HEK293 (cell line): ENCODE data around the gene GET3.

ENCODE experiments used
- CTCF ChIP-seq: fragments of 450-650 bp; formaldehyde crosslinking; IDR thresholded peaks from 2 replicates; pipeline ENCODE4 v1.5.1; 2016; ENCODE audit warnings: missing biosample characterization, missing genetic modification characterization
- KLF9 ChIP-seq: fragments of 450-650 bp; formaldehyde crosslinking; IDR thresholded peaks from 2 replicates; pipeline ENCODE4 v1.5.1; 2016; ENCODE audit warnings: missing biosample characterization, missing genetic modification characterization, low read depth
- REST ChIP-seq: fragments of 450-650 bp; formaldehyde crosslinking; IDR thresholded peaks from 2 replicates; pipeline ENCODE4 v1.5.1; 2016; ENCODE audit warnings: missing biosample characterization, missing genetic modification characterization
- TRIM28 ChIP-seq: IDR thresholded peaks from 2 replicates; pipeline ENCODE4 v1.6.1; 2011; ENCODE audit warnings: low read length, control low read depth, borderline replicate concordance
- YY1 ChIP-seq: fragments of 450-650 bp; formaldehyde crosslinking; IDR thresholded peaks from 2 replicates; pipeline ENCODE4 v1.5.1; 2018; ENCODE audit warnings: missing biosample characterization, missing genetic modification characterization
- ZBTB20 ChIP-seq: fragments of 450-650 bp; formaldehyde crosslinking; IDR thresholded peaks from 2 replicates; pipeline ENCODE4 v1.5.1; 2016; ENCODE audit warnings: missing biosample characterization, missing genetic modification characterization
- ZNF274 ChIP-seq, 2 experiments: fragments of 200-500 bp in 1 of 2; fragments of 450-650 bp in 1 of 2; sonication (Bioruptor generic) in 1 of 2; formaldehyde crosslinking in 1 of 2; IDR thresholded peaks; 2 replicates each; pipeline versions ENCODE4 v1.5.1 to v1.6.1; 2014 to 2016; ENCODE audit warnings: borderline replicate concordance in 1 of 2, inconsistent platforms in 1 of 2, low read length in 1 of 2, missing biosample characterization in 1 of 2, missing genetic modification characterization in 1 of 2

- TF ChIP-seq REST (tag by site-specific recombination) (no peak), TRIM28 (no peak), CTCF (tag by site-specific recombination) (no peak; the same call in 1 of the 2 replicates), KLF9 (tag by site-specific recombination) (no peak), ZNF274 (IDR thresholded peaks at IDR 0.05; ENCODE audit: low read length) (no peak), ZNF274 (tag by site-specific recombination; IDR thresholded peaks at IDR 0.05; ENCODE audit: borderline replicate concordance) (no peak), YY1 (no peak), ZBTB20 (tag by site-specific recombination) (no peak)
Observed at GRCh38 chr19:12792853-12793289, 55.6 kb downstream of the GET3 start.
